GM23338 (cell line): ENCODE results near the gene DHRS2. TPM values are rescaled to one million over a fixed set of nuclear protein-coding genes. Genes with fewer than 3 reads are reported as not detected.

Experiments used
- ATAC-seq: fragments of 200-7000 bp; cut with Tn5 transposase; 3 replicates; pipeline ENCODE4 v1.9.1; 2020
- DNase-seq: peaks from one replicate; pipeline ENCODE4 v3.0.0-alpha.2; 2015; ENCODE audit warnings: low spot score
- H2AFZ ChIP-seq: fragments of 200-600 bp; sonication (generic); 2 replicates; pipeline ENCODE4 v1.8.0; 2016; ENCODE audit warnings: antibody characterized with exemption, mild to moderate bottlenecking, moderate library complexity
- H3F3A ChIP-seq: fragments of 200-600 bp; sonication (generic); replicated peaks from 2 replicates; pipeline ENCODE4 v1.8.0; 2017; ENCODE audit warnings: antibody characterized with exemption, mixed run types, low read depth
- H3K27ac ChIP-seq: fragments of 200-600 bp; sonication (generic); 2 replicates; pipeline ENCODE4 v1.6.1; 2016; ENCODE audit warnings: low read depth
- H3K27me3 ChIP-seq: fragments of 200-600 bp; sonication (generic); 2 replicates; pipeline ENCODE4 v1.8.0; 2016; ENCODE audit warnings: mild to moderate bottlenecking, mixed run types, moderate library complexity; ENCODE audit not compliant: insufficient read depth
- H3K36me3 ChIP-seq: fragments of 200-600 bp; sonication (generic); 2 replicates; pipeline ENCODE4 v1.8.0; 2016; ENCODE audit warnings: mild to moderate bottlenecking; ENCODE audit not compliant: insufficient read depth
- H3K4me1 ChIP-seq: fragments of 200-600 bp; sonication (generic); 2 replicates; pipeline ENCODE4 v1.8.0; 2016; ENCODE audit warnings: mild to moderate bottlenecking, moderate library complexity; ENCODE audit not compliant: insufficient read depth
- H3K4me2 ChIP-seq: fragments of 200-600 bp; sonication (generic); 2 replicates; pipeline ENCODE4 v1.7.1; 2017; ENCODE audit warnings: mixed run types
- H3K4me3 ChIP-seq: fragments of 200-600 bp; sonication (generic); 2 replicates; pipeline ENCODE4 v1.6.1; 2016; ENCODE audit warnings: mixed run types
- H3K79me2 ChIP-seq: fragments of 200-600 bp; sonication (generic); replicated peaks from 2 replicates; pipeline ENCODE4 v1.8.0; 2017; ENCODE audit warnings: mild to moderate bottlenecking; ENCODE audit not compliant: insufficient read depth
- H3K9me2 ChIP-seq: fragments of 200-600 bp; sonication (generic); 2 replicates; pipeline ENCODE4 v1.8.0; 2017; ENCODE audit not compliant: insufficient read depth
- H4K20me1 ChIP-seq: fragments of 200-600 bp; sonication (generic); replicated peaks from 2 replicates; pipeline ENCODE4 v1.8.0; 2017; ENCODE audit warnings: mild to moderate bottlenecking; ENCODE audit not compliant: insufficient read depth
- H3K27ac Mint-ChIP-seq: 2 replicates; pipeline ENCODE4 v1.8.0; 2020; ENCODE audit warnings: inconsistent platforms, mild to moderate bottlenecking, moderate library complexity, mixed read lengths
- H3K27me3 Mint-ChIP-seq: 3 replicates; pipeline ENCODE4 v1.8.0; 2022; ENCODE audit warnings: low read depth, mild to moderate bottlenecking, moderate library complexity, mixed read lengths, inconsistent platforms; ENCODE audit not compliant: insufficient read depth, poor library complexity
- H3K36me3 Mint-ChIP-seq: 3 replicates; pipeline ENCODE4 v1.8.0; 2021; ENCODE audit warnings: low read depth, mild to moderate bottlenecking, inconsistent platforms, moderate library complexity, mixed read lengths
- H3K4me1 Mint-ChIP-seq: 3 replicates; pipeline ENCODE4 v1.8.0; 2020; ENCODE audit warnings: mild to moderate bottlenecking, inconsistent platforms, mixed read lengths
- H3K4me3 Mint-ChIP-seq: 3 replicates; pipeline ENCODE4 v1.8.0; 2021; ENCODE audit warnings: moderate library complexity, mild to moderate bottlenecking, inconsistent platforms, mixed read lengths
- H3K9me3 Mint-ChIP-seq: 3 replicates; pipeline ENCODE4 v1.8.0; 2020; ENCODE audit warnings: moderate library complexity, mild to moderate bottlenecking, inconsistent platforms, mixed read lengths
- CREB1 ChIP-seq: fragments of 250-450 bp; sonication (Bioruptor Pico); IDR thresholded peaks from 2 replicates; pipeline ENCODE4 v1.5.0; 2020; ENCODE audit warnings: low read depth, mild to moderate bottlenecking, moderate library complexity
- CTCF ChIP-seq, 2 experiments: fragments of 200-600 bp in 1 of 2; sonication (generic) in 1 of 2; conservative IDR thresholded peaks; 2 replicates each; pipeline versions ENCODE4 v1.5.1 to v1.6.1; 2016 to 2017; ENCODE audit warnings: antibody characterized with exemption in 2 of 2, low read depth in 2 of 2, mild to moderate bottlenecking in 2 of 2, moderate library complexity in 1 of 2
- ETS1 ChIP-seq: IDR thresholded peaks from 2 replicates; pipeline ENCODE4 v1.6.1; 2016; ENCODE audit warnings: antibody characterized with exemption
- EZH2 ChIP-seq: fragments of 200-600 bp; sonication (generic); IDR thresholded peaks from one replicate; pipeline ENCODE4 v1.8.0; 2017; ENCODE audit warnings: antibody characterized with exemption, mild to moderate bottlenecking, low read depth; ENCODE audit not compliant: unreplicated experiment
- EZH2phosphoT487 ChIP-seq: fragments of 200-600 bp; sonication (generic); IDR thresholded peaks from one replicate; pipeline ENCODE4 v1.8.1; 2018; ENCODE audit warnings: antibody characterized with exemption; ENCODE audit not compliant: unreplicated experiment
- JUNB ChIP-seq: IDR thresholded peaks from one replicate; pipeline ENCODE4 v1.6.1; 2016; ENCODE audit warnings: antibody characterized with exemption; ENCODE audit not compliant: unreplicated experiment
- NANOG ChIP-seq: IDR thresholded peaks from 2 replicates; pipeline ENCODE4 v1.6.1; 2016; ENCODE audit warnings: antibody characterized with exemption, borderline replicate concordance
- POLR2AphosphoS5 ChIP-seq: IDR thresholded peaks from 2 replicates; pipeline ENCODE4 v1.6.1; 2016; ENCODE audit warnings: antibody characterized with exemption, low read depth
- REST ChIP-seq: IDR thresholded peaks from one replicate; pipeline ENCODE4 v1.6.1; 2018; ENCODE audit warnings: antibody characterized with exemption; ENCODE audit not compliant: unreplicated experiment
- STAT1 ChIP-seq: IDR thresholded peaks from one replicate; pipeline ENCODE4 v1.6.1; 2016; ENCODE audit warnings: antibody characterized with exemption; ENCODE audit not compliant: unreplicated experiment
- ZNF114 ChIP-seq: fragments of 250-450 bp; sonication (Bioruptor Pico); IDR thresholded peaks from 2 replicates; pipeline ENCODE4 v1.5.0; 2020; ENCODE audit warnings: mild to moderate bottlenecking, moderate library complexity
- ZNF331 ChIP-seq: fragments of 250-450 bp; sonication (Bioruptor Pico); IDR thresholded peaks from 2 replicates; pipeline ENCODE4 v1.5.0; 2020; ENCODE audit warnings: low read depth, mild to moderate bottlenecking, moderate library complexity
- ZNF462 ChIP-seq: fragments of 250-450 bp; sonication (Bioruptor Pico); IDR thresholded peaks from 2 replicates; pipeline ENCODE4 v1.5.0; 2020; ENCODE audit warnings: mild to moderate bottlenecking, moderate library complexity
- polyA plus RNA-seq: library from polyadenylated mRNA; unstranded; fragments of >200 nt; fragmentation: Nextera tagmentation; extraction: Ambion mirVana; gene quantifications from 2 replicates; pipeline ENCODE4 v1.2.1, GENCODE V29; 2016
- total RNA-seq: library from RNA; depleted of rRNA; stranded (reverse); fragments of >200 nt; shearing (Covaris generic); gene quantifications from 2 replicates; pipeline ENCODE4 v1.2.3, GENCODE V29; 2014

The DHRS2 gene
- total and polyA plus RNA-seq, 2 experiments from 2014 or later = 0.42 to 0.48 TPM

GRCh38 chr14:23654231-23654630, 18.1 kb downstream of the DHRS2 start:
- Histone ChIP-seq H3K4me2 (no peak overlapping the region), H3K9me2 (peaks cover 6% of the 10 kb centered on the region; the same call in 1 of the 2 replicates), H3K79me2 (no peaks in the 10 kb centered on the region), H3K36me3 (no peaks in the 10 kb centered on the region), H3K4me3 (no peak overlapping the region), H3K4me1 (no peaks in the 10 kb centered on the region), H3K27ac (no peak overlapping the region), H4K20me1 (no peaks in the 10 kb centered on the region), H3F3A (no peaks in the 10 kb centered on the region), H2AFZ (peak overlapping the region; percentile 34; the same call in 1 of the 2 replicates), H3K27me3 (no peaks in the 10 kb centered on the region)
- Mint-ChIP-seq H3K27ac (no peak overlapping the region), H3K4me3 (no peak overlapping the region), H3K9me3 (no peaks in the 10 kb centered on the region; the same call in 2 of the 3 replicates), H3K36me3 (no peaks in the 10 kb centered on the region), H3K4me1 (no peaks in the 10 kb centered on the region), H3K27me3 (peaks cover 6% of the 10 kb centered on the region)
- no peak for DNase-seq
- no peak for ATAC-seq
- TF ChIP-seq ZNF114 (CRISPR knock-in tag) (no peak), ETS1 (no peak), STAT1 (no peak), REST (no peak), ZNF331 (CRISPR knock-in tag) (no peak), CTCF (conservative IDR thresholded peaks at IDR 0.05; ENCODE audit: low read depth in 2 of 2) (no peak), POLR2AphosphoS5 (no peak), EZH2phosphoT487 (no peak), EZH2 (no peak), NANOG (no peak), ZNF462 (no peak), JUNB (no peak), CREB1 (CRISPR knock-in tag) (no peak)
